Brain microvascular endothelial cell (primary cell): ENCODE measurements around the gene CD58.
"Not testable (repeated sequence)": the region's sequence is repeated elsewhere in the genome, so short reads cannot be mapped to it uniquely, and the experiment has no call there.

Experiments
- DNase-seq: peaks from one replicate; pipeline ENCODE4 v3.0.0-alpha.2; 2020
- H3K27ac ChIP-seq: fragments of 250-450 bp; sonication (Bioruptor Pico); 2 replicates; pipeline ENCODE4 v1.5.1; 2020; ENCODE audit warnings: mild to moderate bottlenecking, moderate library complexity
- H3K27me3 ChIP-seq: fragments of 250-450 bp; sonication (Bioruptor Pico); replicated peaks from 2 replicates; pipeline ENCODE4 v1.5.1; 2020; ENCODE audit warnings: mild to moderate bottlenecking
- H3K36me3 ChIP-seq: fragments of 250-450 bp; sonication (Bioruptor Pico); replicated peaks from 2 replicates; pipeline ENCODE4 v1.5.1; 2020; ENCODE audit warnings: mild to moderate bottlenecking
- H3K4me3 ChIP-seq: 2 replicates; pipeline ENCODE4 v1.5.1; 2011; ENCODE audit warnings: low read depth, mild to moderate bottlenecking, control low read depth, low read length, moderate library complexity
- CTCF ChIP-seq: IDR thresholded peaks from 2 replicates; pipeline ENCODE4 v1.5.1; 2011; ENCODE audit warnings: low read depth, mild to moderate bottlenecking, moderate library complexity, low read length, control low read depth, inconsistent platforms; ENCODE audit errors: missing control alignments
- in situ Hi-C: cut with HindIII; loops from 2 replicates; pipeline ENCODE4 v1.10.0; 2017; ENCODE audit warnings: low sequenced_read_pairs, low pct_ligation_motif_present

CD58 gene

GRCh38 chr1:116570358-116571214 lies at the start of gene CD58:
TSS of gene CD58 (minus strand) at chr1:116571026. CDS start at chr1:116570972, 54 bp downstream.
- in situ Hi-C loops = no loop called here
- Histone ChIP-seq H3K4me3 (peak within 1 kb of the TSS; percentile 76), H3K36me3 (no peaks in the 10 kb centered on the region), H3K27ac (peak within 1 kb of the TSS; percentile 70), H3K27me3 (no peaks in the 10 kb centered on the region)
- peak; percentile 63 for DNase-seq
- TF ChIP-seq CTCF = peak; percentile 44

GRCh38 chr1:116620392-116620791 lies 49.6 kb upstream of the CD58 start:
- in situ Hi-C loops, H3K27ac ChIP-seq, H3K36me3 ChIP-seq, DNase-seq, H3K4me3 ChIP-seq, H3K27me3 ChIP-seq: not testable (repeated sequence)

GRCh38 chr1:116619106-116619505 lies 48.3 kb upstream of the CD58 start:
- H3K36me3 ChIP-seq, H3K27me3 ChIP-seq, H3K4me3 ChIP-seq, H3K27ac ChIP-seq, in situ Hi-C loops, DNase-seq: not testable (repeated sequence)

- H3K27ac ChIP-seq, H3K4me3 ChIP-seq, in situ Hi-C loops, H3K36me3 ChIP-seq, H3K27me3 ChIP-seq, DNase-seq: not testable (repeated sequence)
- peak; percentile 9 for TF ChIP-seq CTCF
These were observed 47.0 kb upstream of the CD58 start for GRCh38 chr1:116617808-116618207.

- in situ Hi-C loops, H3K27me3 ChIP-seq, H3K27ac ChIP-seq, DNase-seq, H3K36me3 ChIP-seq, H3K4me3 ChIP-seq: not testable (repeated sequence)
These were observed 43.0 kb upstream of the CD58 start for GRCh38 chr1:116613825-116614224.

GRCh38 chr1:116609801-116610371 lies 39.1 kb upstream of the CD58 start:
- DNase-seq, H3K36me3 ChIP-seq, H3K4me3 ChIP-seq, in situ Hi-C loops, H3K27ac ChIP-seq, H3K27me3 ChIP-seq: not testable (repeated sequence)

- DNase-seq, H3K27ac ChIP-seq, H3K27me3 ChIP-seq, H3K36me3 ChIP-seq, in situ Hi-C loops, H3K4me3 ChIP-seq: not testable (repeated sequence)
These were observed 38.0 kb upstream of the CD58 start for GRCh38 chr1:116608841-116609240.

GRCh38 chr1:116608151-116608550 lies 37.3 kb upstream of the CD58 start:
- in situ Hi-C loops, H3K27ac ChIP-seq, H3K4me3 ChIP-seq, H3K27me3 ChIP-seq, H3K36me3 ChIP-seq, DNase-seq: not testable (repeated sequence)

GRCh38 chr1:116607463-116607862 lies 36.6 kb upstream of the CD58 start:
- H3K27me3 ChIP-seq, in situ Hi-C loops, H3K36me3 ChIP-seq, H3K4me3 ChIP-seq, DNase-seq, H3K27ac ChIP-seq: not testable (repeated sequence)

- H3K4me3 ChIP-seq, in situ Hi-C loops, H3K27me3 ChIP-seq, DNase-seq, H3K27ac ChIP-seq, H3K36me3 ChIP-seq: not testable (repeated sequence)
These were observed 35.2 kb upstream of the CD58 start for GRCh38 chr1:116606067-116606466.
